Stimulated activated CD4-positive, alpha-beta T cell treated with anti-CD3 and anti-CD28 coated beads, Interleukin-15, amount 100 ng/mL, for 1 hour (primary cell): ENCODE results near the gene PRUNE2.

ENCODE experiments used
- DNase-seq, 2 donors: peaks; one replicate each; pipeline ENCODE4 v3.0.0-alpha.2; 2020; ENCODE audit warnings: low read depth in 1 of 2, low spot score in 1 of 2

The PRUNE2 gene

GRCh38 chr9:76581731-76582130, 324.2 kb downstream of the PRUNE2 start:
- DNase-seq: no peak

GRCh38 chr9:76580820-76581219, 325.1 kb downstream of the PRUNE2 start:
- no peak for DNase-seq

- DNase-seq: no peak
Measured at GRCh38 chr9:76580188-76580587, 325.7 kb downstream of the PRUNE2 start.

- no peak for DNase-seq
Measured at GRCh38 chr9:76576344-76576743, 329.6 kb downstream of the PRUNE2 start.

GRCh38 chr9:76575761-76576160, 330.2 kb downstream of the PRUNE2 start:
- no peak for DNase-seq

GRCh38 chr9:76573905-76574760, 331.8 kb downstream of the PRUNE2 start:
- DNase-seq: no peak

GRCh38 chr9:76573408-76573807, 332.5 kb downstream of the PRUNE2 start:
- no peak for DNase-seq

GRCh38 chr9:76572151-76572550, 333.8 kb downstream of the PRUNE2 start:
- no peak for DNase-seq

- no peak for DNase-seq
Measured at GRCh38 chr9:76571743-76572146, 334.2 kb downstream of the PRUNE2 start.

- DNase-seq: no peak
Measured at GRCh38 chr9:76571288-76571687, 334.6 kb downstream of the PRUNE2 start.

- no peak for DNase-seq
Measured at GRCh38 chr9:76570826-76571225, 335.1 kb downstream of the PRUNE2 start.

GRCh38 chr9:76567086-76567485, 338.8 kb downstream of the PRUNE2 start:
- no peak for DNase-seq

GRCh38 chr9:76564297-76564696, 341.6 kb downstream of the PRUNE2 start:
- DNase-seq: no peak

GRCh38 chr9:76562511-76562911, 343.4 kb downstream of the PRUNE2 start:
- no peak for DNase-seq

- no peak for DNase-seq
Measured at GRCh38 chr9:76561900-76562299, 344.0 kb downstream of the PRUNE2 start.
